ENCODE data around the gene ELK4. TPM values are rescaled to one million over a fixed set of nuclear protein-coding genes. Genes with fewer than 3 reads are reported as not detected.

ELK4 gene
- total RNA-seq, 1 donor from 2014 or later: 27.6 TPM

DNA sequence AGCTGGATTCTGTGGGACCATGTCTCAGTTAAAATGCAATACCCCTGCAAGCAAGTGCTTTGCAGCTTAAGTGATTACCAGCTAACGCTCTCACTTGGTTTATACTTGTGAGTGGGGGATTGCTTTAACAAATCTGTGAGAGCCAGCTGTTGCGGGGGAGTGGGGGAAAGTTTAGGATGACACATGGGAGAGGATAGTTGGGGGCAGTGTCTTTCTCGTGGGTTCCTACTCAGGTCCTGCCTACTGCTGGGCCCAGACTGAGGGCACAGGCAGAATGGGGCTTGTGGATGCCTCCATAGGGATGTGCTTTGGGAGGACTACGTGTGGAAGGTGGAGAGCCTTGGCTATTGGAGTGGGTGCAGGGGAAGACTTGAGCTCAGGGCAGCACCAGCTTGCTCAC, 60.1 kb downstream of the ELK4 start:
- TF ChIP-seq CTCF (conservative IDR thresholded peaks at IDR 0.05): no peak
- Mint-ChIP-seq H3K36me3 (no peaks in the 10 kb centered on the region), H3K9me3 (no peaks in the 10 kb centered on the region), H3K27me3 (peaks cover 66% of the 10 kb centered on the region), H3K4me1 (ENCODE audit: unreplicated experiment) (no peaks in the 10 kb centered on the region), H3K27ac (no peak overlapping the region), H3K4me3 (no peak overlapping the region)
- peak; percentile 36 for DNase-seq (ENCODE audit: extremely low spot score, unreplicated experiment)

- DNase-seq (ENCODE audit: extremely low spot score, unreplicated experiment): peak; percentile 32
- Mint-ChIP-seq H3K9me3 (no peaks in the 10 kb centered on the region), H3K4me3 (no peak overlapping the region), H3K36me3 (no peaks in the 10 kb centered on the region), H3K27me3 (peaks cover 71% of the 10 kb centered on the region), H3K27ac (no peak overlapping the region), H3K4me1 (ENCODE audit: unreplicated experiment) (no peaks in the 10 kb centered on the region)
- TF ChIP-seq CTCF (conservative IDR thresholded peaks at IDR 0.05): no peak
Observed at GRCh38 chr1:205570796-205571537, 60.8 kb downstream of the ELK4 start.

DNA sequence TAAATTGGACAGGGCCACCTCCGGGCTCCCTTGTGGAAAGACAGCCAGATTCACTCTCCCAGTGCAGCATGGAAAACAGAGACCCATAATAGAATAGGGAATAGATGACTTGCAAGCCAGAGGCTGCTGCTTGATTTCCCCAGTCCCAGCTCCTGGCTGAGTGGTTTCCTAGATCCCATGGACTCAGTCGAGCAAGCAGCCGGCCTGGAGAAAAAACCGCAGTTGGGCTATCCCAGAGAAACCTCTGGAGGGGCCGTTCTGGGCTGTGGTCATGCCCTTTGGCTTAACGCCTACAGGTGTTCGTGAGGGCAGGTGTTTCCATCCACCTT, 61.7 kb downstream of the ELK4 start:
- no peaks in the 10 kb centered on the region for H3K4me1 Mint-ChIP-seq (ENCODE audit: unreplicated experiment)
- TF ChIP-seq CTCF (conservative IDR thresholded peaks at IDR 0.05): no peak
- H3K36me3 Mint-ChIP-seq: no peaks in the 10 kb centered on the region
- peak overlapping the region; percentile 45 for H3K27ac Mint-ChIP-seq
- H3K4me3 Mint-ChIP-seq: peak overlapping the region; percentile 75
- DNase-seq (ENCODE audit: extremely low spot score, unreplicated experiment): peak; percentile 56
- no peaks in the 10 kb centered on the region for H3K9me3 Mint-ChIP-seq
- peaks cover 77% of the 10 kb centered on the region for H3K27me3 Mint-ChIP-seq

GRCh38 chr1:205569411-205570172, 62.2 kb downstream of the ELK4 start:
- peak overlapping the region; percentile 75 for H3K4me3 Mint-ChIP-seq
- no peaks in the 10 kb centered on the region for H3K36me3 Mint-ChIP-seq
- no peaks in the 10 kb centered on the region for H3K4me1 Mint-ChIP-seq (ENCODE audit: unreplicated experiment)
- TF ChIP-seq CTCF (conservative IDR thresholded peaks at IDR 0.05): no peak
- H3K9me3 Mint-ChIP-seq: no peaks in the 10 kb centered on the region
- H3K27me3 Mint-ChIP-seq: peaks cover 77% of the 10 kb centered on the region
- DNase-seq (ENCODE audit: extremely low spot score, unreplicated experiment): peak; percentile 68
- H3K27ac Mint-ChIP-seq: peak overlapping the region; percentile 45

DNA sequence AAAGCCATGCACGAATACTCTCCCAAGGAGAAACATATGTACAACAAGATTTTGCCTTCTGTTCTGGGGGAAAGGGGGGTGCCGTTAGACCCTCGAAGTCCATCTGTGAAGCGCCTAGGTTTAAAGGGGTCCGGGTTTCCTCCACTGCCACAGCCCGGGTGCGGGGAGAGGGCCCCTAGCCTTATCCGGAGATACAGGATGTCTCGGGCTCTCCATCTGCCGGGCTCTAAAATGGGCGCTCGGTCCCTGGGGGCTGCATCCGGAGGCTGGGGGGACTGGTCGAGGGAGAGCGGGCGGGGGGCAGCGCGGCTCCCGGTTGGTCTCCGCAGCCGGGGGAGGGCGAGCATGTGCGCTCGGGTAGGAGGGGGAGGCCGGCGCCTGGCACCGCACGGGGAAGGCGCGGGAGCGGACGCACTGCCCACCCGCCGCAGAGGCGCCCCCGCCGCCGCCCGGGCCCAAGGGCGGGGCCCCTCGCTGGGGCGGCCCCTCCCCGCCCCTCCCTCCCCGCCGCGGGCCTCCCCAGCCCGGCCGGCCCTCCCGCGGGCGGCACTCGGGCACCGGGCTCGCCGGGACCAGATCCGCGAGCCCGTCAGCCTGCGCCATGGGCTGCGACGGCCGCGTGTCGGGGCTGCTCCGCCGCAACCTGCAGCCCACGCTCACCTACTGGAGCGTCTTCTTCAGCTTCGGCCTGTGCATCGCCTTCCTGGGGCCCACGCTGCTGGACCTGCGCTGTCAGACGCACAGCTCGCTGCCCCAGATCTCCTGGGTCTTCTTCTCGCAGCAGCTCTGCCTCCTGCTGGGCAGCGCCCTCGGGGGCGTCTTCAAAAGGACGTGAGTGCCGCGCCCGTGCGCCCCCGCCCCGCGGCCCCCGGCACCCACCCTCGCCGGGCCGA, 63.1 kb downstream of the ELK4 start:
- DNase-seq (ENCODE audit: extremely low spot score, unreplicated experiment): peak; percentile 67
- peak overlapping the region; percentile 77 for H3K4me3 Mint-ChIP-seq
- H3K27ac Mint-ChIP-seq: no peak overlapping the region
- peaks cover 77% of the 10 kb centered on the region for H3K27me3 Mint-ChIP-seq
- no peak for TF ChIP-seq CTCF (conservative IDR thresholded peaks at IDR 0.05)
- H3K4me1 Mint-ChIP-seq (ENCODE audit: unreplicated experiment): peaks cover 4% of the 10 kb centered on the region
- H3K9me3 Mint-ChIP-seq: no peaks in the 10 kb centered on the region
- no peaks in the 10 kb centered on the region for H3K36me3 Mint-ChIP-seq

Measured in type B pancreatic cell (in vitro differentiated cells).